SH-SY5Y (cell line): Measurements from ENCODE around the gene UHRF1.

Experiments
- GATA2 ChIP-seq: IDR thresholded peaks from 2 replicates; pipeline ENCODE4 v1.6.1; 2011; ENCODE audit warnings: mild to moderate bottlenecking, low read depth, low read length
- GATA3 ChIP-seq: IDR thresholded peaks from 2 replicates; pipeline ENCODE4 v1.6.1; 2011; ENCODE audit warnings: low read depth, mild to moderate bottlenecking, low read length, moderate library complexity

GRCh38 chr19:4911786-4912672, 2.7 kb downstream of the UHRF1 start:
- TF ChIP-seq GATA2 = no peak
- TF ChIP-seq GATA3 = no peak
